Measurements from ENCODE around the gene CADPS2.

- TF ChIP-seq CTCF (IDR thresholded peaks at IDR 0.05; ENCODE audit: extremely low read depth in 1 of 2, insufficient read depth in 1 of 2, low read depth in 1 of 2, low read length in 2 of 2) (no peak), POLR2A (IDR thresholded peaks at IDR 0.05; ENCODE audit: low read depth, low read length) (no peak), POLR2AphosphoS5 (IDR thresholded peaks at IDR 0.05; ENCODE audit: insufficient read depth, low read depth, low read length) (no peak), MYC (IDR thresholded peaks at IDR 0.05; ENCODE audit: low read depth, low read length) (no peak), JUN (IDR thresholded peaks at IDR 0.05; ENCODE audit: borderline replicate concordance, insufficient read depth, insufficient read length, low read depth) (no peak)
Measured at GRCh38 chr7:122626785-122627184, 259.5 kb downstream of the CADPS2 start.
